SK-N-SH (cell line): ENCODE results near the gene CDC73. TPM values are rescaled to one million over a fixed set of nuclear protein-coding genes. Genes with fewer than 3 reads are reported as not detected.

Source experiments
- CTCF ChIA-PET: fragments of 300-600, 350-600 bp; formaldehyde crosslinking; extraction: SDS; loops from one replicate; lab custom pipeline; 2021; lab: Yijun Ruan, JAX
- POLR2A ChIA-PET: fragments of 350-600 bp; sonication (Branson Sonifier 250); formaldehyde crosslinking; extraction: SDS; loops from one replicate; lab custom pipeline; 2020; ENCODE audit warnings: antibody characterized with exemption, inconsistent platforms; lab: Yijun Ruan, JAX
- DNase-seq: peaks from one replicate; pipeline ENCODE4 v3.0.0; 2012
- H2AFZ ChIP-seq: fragments of 200-600 bp; sonication (generic); 2 replicates; pipeline ENCODE4 v1.8.1; 2016; ENCODE audit warnings: antibody characterized with exemption, mild to moderate bottlenecking, low read depth
- H3F3A ChIP-seq: fragments of 200-600 bp; sonication (generic); replicated peaks from 2 replicates; pipeline ENCODE3; 2016; ENCODE audit warnings: antibody characterized with exemption, mild to moderate bottlenecking; ENCODE audit not compliant: insufficient read depth
- H3K27ac ChIP-seq, 2 experiments: fragments of 200-500 bp in 1 of 2; fragments of 200-600 bp in 1 of 2; sonication (Bioruptor generic) in 1 of 2; sonication (generic), shearing (Covaris generic) in 1 of 2; 2 replicates each; pipeline versions ENCODE4 v1.5.1 to v1.6.1; 2014 to 2016; ENCODE audit warnings: low read depth in 2 of 2, inconsistent platforms in 1 of 2, low read length in 1 of 2, mild to moderate bottlenecking in 1 of 2, mixed read lengths in 1 of 2
- H3K27me3 ChIP-seq: fragments of 200-600 bp; sonication (generic), shearing (Covaris generic); 2 replicates; pipeline ENCODE4 v1.6.1; 2016; ENCODE audit warnings: mixed run types; ENCODE audit not compliant: insufficient read depth
- H3K36me3 ChIP-seq, 2 experiments: fragments of 200-500 bp in 1 of 2; fragments of 200-600 bp in 1 of 2; sonication (Bioruptor generic) in 1 of 2; sonication (generic) in 1 of 2; replicated peaks in 1 of 2; 2 replicates each; pipeline versions ENCODE3 to v1.5.1; 2014 to 2016; ENCODE audit warnings: low read length in 1 of 2, mild to moderate bottlenecking in 1 of 2; ENCODE audit not compliant: insufficient read depth in 2 of 2, control insufficient read depth in 1 of 2
- H3K4me1 ChIP-seq, 2 experiments: fragments of 200-500 bp in 1 of 2; fragments of 200-600 bp in 1 of 2; sonication (Bioruptor generic) in 1 of 2; sonication (generic), shearing (Covaris generic) in 1 of 2; 2 replicates each; pipeline versions ENCODE4 v1.5.1 to v1.6.1; 2014 to 2016; ENCODE audit warnings: low read depth in 1 of 2, low read length in 1 of 2, mixed run types in 1 of 2; ENCODE audit not compliant: insufficient read depth in 2 of 2, control insufficient read depth in 1 of 2
- H3K4me2 ChIP-seq: fragments of 200-600 bp; sonication (generic), shearing (Covaris generic); 2 replicates; pipeline ENCODE4 v1.6.1; 2017; ENCODE audit warnings: mixed run types
- H3K4me3 ChIP-seq, 2 experiments: fragments of 200-500 bp in 1 of 2; fragments of 200-600 bp in 1 of 2; sonication (Bioruptor generic) in 1 of 2; sonication (generic), shearing (Covaris generic) in 1 of 2; 2 replicates each; pipeline versions ENCODE4 v1.5.1 to v1.8.1; 2014 to 2016; ENCODE audit warnings: low read depth in 2 of 2, inconsistent platforms in 1 of 2, low read length in 1 of 2, mild to moderate bottlenecking in 1 of 2, mixed read lengths in 1 of 2, moderate library complexity in 1 of 2
- H3K79me2 ChIP-seq: fragments of 200-600 bp; sonication (generic); 2 replicates; pipeline ENCODE4 v1.8.1; 2017; ENCODE audit warnings: mild to moderate bottlenecking; ENCODE audit not compliant: insufficient read depth
- H3K9ac ChIP-seq: fragments of 200-600 bp; sonication (generic); 2 replicates; pipeline ENCODE4 v1.6.1; 2017; ENCODE audit warnings: mixed run types
- H3K9me2 ChIP-seq: fragments of 200-600 bp; sonication (generic); 2 replicates; pipeline ENCODE4 v1.6.1; 2017; ENCODE audit warnings: mixed run types
- H3K9me3 ChIP-seq: fragments of 200-600 bp; sonication (generic); 2 replicates; pipeline ENCODE4 v1.6.1; 2017; ENCODE audit warnings: mixed run types, mild to moderate bottlenecking, moderate library complexity
- H4K20me1 ChIP-seq: fragments of 200-600 bp; sonication (generic); 2 replicates; pipeline ENCODE4 v1.6.1; 2017; ENCODE audit warnings: mild to moderate bottlenecking, mixed run types; ENCODE audit not compliant: insufficient read depth
- CHD2 ChIP-seq: fragments of 150-350 bp; IDR thresholded peaks from 2 replicates; pipeline ENCODE4 v1.6.1; 2018; ENCODE audit warnings: low read length; ENCODE audit not compliant: partially characterized antibody
- ELF1 ChIP-seq: IDR thresholded peaks from 2 replicates; pipeline ENCODE4 v1.4.0; 2012
- EP300 ChIP-seq, 2 experiments: IDR thresholded peaks; 2 replicates each; pipeline versions ENCODE4 v1.4.0 to v1.6.1; 2012; ENCODE audit warnings: borderline replicate concordance in 1 of 2, low read depth in 1 of 2, low read length in 1 of 2
- GABPA ChIP-seq: IDR thresholded peaks from 2 replicates; pipeline ENCODE4 v1.4.0; 2012; ENCODE audit warnings: low read depth, mild to moderate bottlenecking
- GATA2 ChIP-seq: sonication (generic); formaldehyde crosslinking; IDR thresholded peaks from 2 replicates; pipeline ENCODE4 v1.5.0; 2020; ENCODE audit warnings: mild to moderate bottlenecking, missing genetic modification reagents
- JUND ChIP-seq: IDR thresholded peaks from 2 replicates; pipeline ENCODE4 v1.4.0; 2012
- MEF2A ChIP-seq: IDR thresholded peaks from 2 replicates; pipeline ENCODE4 v1.4.0; 2012; ENCODE audit warnings: low read depth, borderline replicate concordance
- MXI1 ChIP-seq: IDR thresholded peaks from 2 replicates; pipeline ENCODE4 v1.6.1; 2012; ENCODE audit warnings: mild to moderate bottlenecking, low read depth, low read length, improper control_type of control experiment
- NFIC ChIP-seq: IDR thresholded peaks from 2 replicates; pipeline ENCODE4 v1.4.0; 2012; ENCODE audit warnings: borderline replicate concordance
- POLR2AphosphoS5 ChIP-seq: IDR thresholded peaks from 2 replicates; pipeline ENCODE4 v1.6.1; 2012; ENCODE audit warnings: low read depth, low read length
- RAD21 ChIP-seq: IDR thresholded peaks from 2 replicates; pipeline ENCODE4 v1.6.1; 2012; ENCODE audit warnings: mild to moderate bottlenecking, low read length
- RXRA ChIP-seq: IDR thresholded peaks from 2 replicates; pipeline ENCODE4 v1.4.0; 2012; ENCODE audit warnings: low read depth, mild to moderate bottlenecking, borderline replicate concordance
- WGBS: methylation state at CpG from one replicate; pipeline ENCODE4 v1.1.6; 2017; ENCODE audit warnings: low lambda C conversion rate; 5-methylcytosine and 5-hydroxymethylcytosine counted together
- polyA plus RNA-seq, 3 experiments: library from polyadenylated mRNA; depleted of rRNA; stranded (reverse); fragments of >200 nt; gene quantifications; 2 replicates each; pipeline ENCODE4 v1.2.3, GENCODE V29; 2012
- TF ChIP-seq, protein P1 (sequence below): fragments of 200-600 bp; sonication (generic); IDR thresholded peaks from 2 replicates; pipeline ENCODE4 v1.6.1; 2017; ENCODE audit warnings: antibody characterized with exemption, mild to moderate bottlenecking, moderate library complexity
- TF ChIP-seq, protein P2 (sequence below): fragments of 150-350 bp; IDR thresholded peaks from 2 replicates; pipeline ENCODE4 v1.6.1; 2016; ENCODE audit warnings: mild to moderate bottlenecking, low read depth, low read length
- TF ChIP-seq, protein P3 (sequence below): fragments of 150-350 bp; IDR thresholded peaks from 2 replicates; pipeline ENCODE4 v1.6.1; 2017; ENCODE audit warnings: antibody characterized with exemption, low read length, low read depth, borderline replicate concordance
- TF ChIP-seq, protein P4 (sequence below): IDR thresholded peaks from 2 replicates; pipeline ENCODE4 v1.4.0; 2012; ENCODE audit warnings: low read depth, borderline replicate concordance
- TF ChIP-seq, protein P5 (sequence below): IDR thresholded peaks from 2 replicates; pipeline ENCODE4 v1.6.1; 2012; ENCODE audit warnings: mild to moderate bottlenecking, low read depth, low read length, moderate library complexity

Gene CDC73
- polyA plus RNA-seq, 1 of the 3 experiments (the other 2 are of a cell fraction), result 13.4 TPM

DNA sequence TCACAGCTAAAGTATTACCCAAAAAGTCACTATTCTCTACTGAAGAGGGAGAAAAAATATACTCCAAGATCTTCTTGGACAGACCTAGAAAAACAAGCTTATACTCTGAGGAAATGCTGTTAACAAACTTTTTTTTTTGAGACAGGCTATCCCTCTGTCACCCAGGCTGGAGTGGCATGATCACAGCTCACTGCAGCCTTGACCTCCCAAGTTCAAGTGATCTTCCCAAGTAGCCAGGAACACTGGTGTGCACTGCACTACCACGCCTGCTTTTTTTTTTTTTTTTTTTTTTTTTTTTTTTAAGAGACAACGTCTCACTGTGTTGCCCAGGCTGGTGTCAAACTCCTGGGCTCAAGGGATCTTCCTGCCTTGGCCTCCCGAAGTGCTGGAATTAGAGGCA lies 33.9 kb upstream of the CDC73 start (continued):
- TF ChIP-seq, protein P1, sequence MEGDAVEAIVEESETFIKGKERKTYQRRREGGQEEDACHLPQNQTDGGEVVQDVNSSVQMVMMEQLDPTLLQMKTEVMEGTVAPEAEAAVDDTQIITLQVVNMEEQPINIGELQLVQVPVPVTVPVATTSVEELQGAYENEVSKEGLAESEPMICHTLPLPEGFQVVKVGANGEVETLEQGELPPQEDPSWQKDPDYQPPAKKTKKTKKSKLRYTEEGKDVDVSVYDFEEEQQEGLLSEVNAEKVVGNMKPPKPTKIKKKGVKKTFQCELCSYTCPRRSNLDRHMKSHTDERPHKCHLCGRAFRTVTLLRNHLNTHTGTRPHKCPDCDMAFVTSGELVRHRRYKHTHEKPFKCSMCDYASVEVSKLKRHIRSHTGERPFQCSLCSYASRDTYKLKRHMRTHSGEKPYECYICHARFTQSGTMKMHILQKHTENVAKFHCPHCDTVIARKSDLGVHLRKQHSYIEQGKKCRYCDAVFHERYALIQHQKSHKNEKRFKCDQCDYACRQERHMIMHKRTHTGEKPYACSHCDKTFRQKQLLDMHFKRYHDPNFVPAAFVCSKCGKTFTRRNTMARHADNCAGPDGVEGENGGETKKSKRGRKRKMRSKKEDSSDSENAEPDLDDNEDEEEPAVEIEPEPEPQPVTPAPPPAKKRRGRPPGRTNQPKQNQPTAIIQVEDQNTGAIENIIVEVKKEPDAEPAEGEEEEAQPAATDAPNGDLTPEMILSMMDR, result no peak
- no peak for TF ChIP-seq GABPA

DNA sequence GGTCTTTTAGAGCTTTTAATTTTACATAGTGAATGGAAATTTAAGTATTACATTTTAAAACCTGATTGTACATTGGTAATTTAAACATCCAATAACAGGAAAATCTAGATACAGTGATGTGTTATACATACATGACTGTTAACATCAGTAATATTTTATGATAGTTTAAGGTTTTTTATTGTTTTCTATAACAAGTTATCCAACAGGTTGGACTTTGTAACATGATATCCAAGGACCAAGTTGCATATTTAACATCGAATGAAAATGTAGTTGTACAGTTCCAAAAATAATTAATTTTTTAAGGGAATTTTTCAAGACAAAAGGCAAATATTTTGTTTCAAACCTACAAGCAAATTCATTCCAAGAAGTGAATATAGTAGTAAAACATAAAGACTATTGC lies 31.0 kb upstream of the CDC73 start:
- H3K79me2 ChIP-seq, result no peaks in the 10 kb centered on the region
- DNase-seq, result no peak
- no peaks in the 10 kb centered on the region for H4K20me1 ChIP-seq
- H3K4me3 ChIP-seq, result no peak overlapping the region
- no peak overlapping the region for H3K27ac ChIP-seq
- peaks cover 25% of the 10 kb centered on the region for H3F3A ChIP-seq
- H2AFZ ChIP-seq, result no peak overlapping the region
- H3K4me2 ChIP-seq, result no peak overlapping the region
- no peaks in the 10 kb centered on the region; a peak in 1 of 4 replicates for H3K4me1 ChIP-seq
- WGBS, result 93% methylated on average over 1 of the region's 1 CpG
- no peaks in the 10 kb centered on the region for H3K9me2 ChIP-seq
- TF ChIP-seq RXRA, result no peak
- TF ChIP-seq GATA2, result no peak
- TF ChIP-seq, protein P2, sequence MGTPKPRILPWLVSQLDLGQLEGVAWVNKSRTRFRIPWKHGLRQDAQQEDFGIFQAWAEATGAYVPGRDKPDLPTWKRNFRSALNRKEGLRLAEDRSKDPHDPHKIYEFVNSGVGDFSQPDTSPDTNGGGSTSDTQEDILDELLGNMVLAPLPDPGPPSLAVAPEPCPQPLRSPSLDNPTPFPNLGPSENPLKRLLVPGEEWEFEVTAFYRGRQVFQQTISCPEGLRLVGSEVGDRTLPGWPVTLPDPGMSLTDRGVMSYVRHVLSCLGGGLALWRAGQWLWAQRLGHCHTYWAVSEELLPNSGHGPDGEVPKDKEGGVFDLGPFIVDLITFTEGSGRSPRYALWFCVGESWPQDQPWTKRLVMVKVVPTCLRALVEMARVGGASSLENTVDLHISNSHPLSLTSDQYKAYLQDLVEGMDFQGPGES, result no peak
- no peak for TF ChIP-seq ELF1
- no peak for TF ChIP-seq NFIC
- TF ChIP-seq, protein P3, sequence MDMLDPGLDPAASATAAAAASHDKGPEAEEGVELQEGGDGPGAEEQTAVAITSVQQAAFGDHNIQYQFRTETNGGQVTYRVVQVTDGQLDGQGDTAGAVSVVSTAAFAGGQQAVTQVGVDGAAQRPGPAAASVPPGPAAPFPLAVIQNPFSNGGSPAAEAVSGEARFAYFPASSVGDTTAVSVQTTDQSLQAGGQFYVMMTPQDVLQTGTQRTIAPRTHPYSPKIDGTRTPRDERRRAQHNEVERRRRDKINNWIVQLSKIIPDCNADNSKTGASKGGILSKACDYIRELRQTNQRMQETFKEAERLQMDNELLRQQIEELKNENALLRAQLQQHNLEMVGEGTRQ, result no peak
- TF ChIP-seq, protein P4, sequence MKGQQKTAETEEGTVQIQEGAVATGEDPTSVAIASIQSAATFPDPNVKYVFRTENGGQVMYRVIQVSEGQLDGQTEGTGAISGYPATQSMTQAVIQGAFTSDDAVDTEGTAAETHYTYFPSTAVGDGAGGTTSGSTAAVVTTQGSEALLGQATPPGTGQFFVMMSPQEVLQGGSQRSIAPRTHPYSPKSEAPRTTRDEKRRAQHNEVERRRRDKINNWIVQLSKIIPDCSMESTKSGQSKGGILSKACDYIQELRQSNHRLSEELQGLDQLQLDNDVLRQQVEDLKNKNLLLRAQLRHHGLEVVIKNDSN, result no peak
- TF ChIP-seq MXI1, result no peak
- no peak for TF ChIP-seq MEF2A
- TF ChIP-seq GABPA, result no peak
- H3K9ac ChIP-seq, result no peak overlapping the region
- peaks cover 78 to 79% of the 10 kb centered on the region in 2 experiments for H3K36me3 ChIP-seq
- no peaks in the 10 kb centered on the region for H3K27me3 ChIP-seq
- no peaks in the 10 kb centered on the region for H3K9me3 ChIP-seq
- ChIA-PET CTCF (no interaction called here), POLR2A (no interaction called here)

DNA sequence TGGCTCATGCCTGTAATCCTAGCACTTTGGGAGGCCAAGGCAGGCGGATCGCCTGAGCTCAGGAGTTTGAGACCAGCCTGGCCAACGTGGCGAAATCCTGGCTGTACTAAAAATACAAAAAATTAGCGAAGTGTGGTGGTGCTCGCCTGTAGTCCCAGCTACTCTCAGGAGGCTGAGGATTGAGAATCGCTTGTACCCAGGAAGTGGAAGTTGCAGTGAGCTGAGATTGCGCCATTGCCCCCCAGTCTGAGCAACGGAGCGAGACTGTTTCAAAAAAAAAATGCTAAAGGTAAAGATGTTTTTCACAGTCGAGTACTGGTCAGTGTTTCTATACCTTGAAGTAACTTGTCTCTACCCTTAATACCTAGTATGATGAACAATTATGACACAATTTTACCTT lies 27.7 kb upstream of the CDC73 start:
- peaks cover 78 to 79% of the 10 kb centered on the region in 2 experiments for H3K36me3 ChIP-seq
- H3F3A ChIP-seq, result peaks cover 14% of the 10 kb centered on the region
- H3K79me2 ChIP-seq, result no peaks in the 10 kb centered on the region
- 97% methylated on average over 11 of the region's 11 CpGs for whole genome bisulfite sequencing
- no peak overlapping the region for H3K27ac ChIP-seq
- H2AFZ ChIP-seq, result no peak overlapping the region
- H3K4me3 ChIP-seq, result no peak overlapping the region
- H3K27me3 ChIP-seq, result no peaks in the 10 kb centered on the region
- no peaks in the 10 kb centered on the region for H3K9me2 ChIP-seq
- POLR2A ChIA-PET, result no interaction called here
- no peak for DNase-seq
- no peak overlapping the region for H3K9ac ChIP-seq
- no peaks in the 10 kb centered on the region for H4K20me1 ChIP-seq
- H3K4me1 ChIP-seq, result no peaks in the 10 kb centered on the region
- CTCF ChIA-PET, result interaction anchor here (1.3 kb wide), 1 partner anchor 27 kb away, joined by 3 read pairs; no protein-coding TSS in a partner anchor
- H3K9me3 ChIP-seq, result no peaks in the 10 kb centered on the region
- H3K4me2 ChIP-seq, result no peak overlapping the region
- TF ChIP-seq, protein P2, result no peak
- TF ChIP-seq, protein P5, sequence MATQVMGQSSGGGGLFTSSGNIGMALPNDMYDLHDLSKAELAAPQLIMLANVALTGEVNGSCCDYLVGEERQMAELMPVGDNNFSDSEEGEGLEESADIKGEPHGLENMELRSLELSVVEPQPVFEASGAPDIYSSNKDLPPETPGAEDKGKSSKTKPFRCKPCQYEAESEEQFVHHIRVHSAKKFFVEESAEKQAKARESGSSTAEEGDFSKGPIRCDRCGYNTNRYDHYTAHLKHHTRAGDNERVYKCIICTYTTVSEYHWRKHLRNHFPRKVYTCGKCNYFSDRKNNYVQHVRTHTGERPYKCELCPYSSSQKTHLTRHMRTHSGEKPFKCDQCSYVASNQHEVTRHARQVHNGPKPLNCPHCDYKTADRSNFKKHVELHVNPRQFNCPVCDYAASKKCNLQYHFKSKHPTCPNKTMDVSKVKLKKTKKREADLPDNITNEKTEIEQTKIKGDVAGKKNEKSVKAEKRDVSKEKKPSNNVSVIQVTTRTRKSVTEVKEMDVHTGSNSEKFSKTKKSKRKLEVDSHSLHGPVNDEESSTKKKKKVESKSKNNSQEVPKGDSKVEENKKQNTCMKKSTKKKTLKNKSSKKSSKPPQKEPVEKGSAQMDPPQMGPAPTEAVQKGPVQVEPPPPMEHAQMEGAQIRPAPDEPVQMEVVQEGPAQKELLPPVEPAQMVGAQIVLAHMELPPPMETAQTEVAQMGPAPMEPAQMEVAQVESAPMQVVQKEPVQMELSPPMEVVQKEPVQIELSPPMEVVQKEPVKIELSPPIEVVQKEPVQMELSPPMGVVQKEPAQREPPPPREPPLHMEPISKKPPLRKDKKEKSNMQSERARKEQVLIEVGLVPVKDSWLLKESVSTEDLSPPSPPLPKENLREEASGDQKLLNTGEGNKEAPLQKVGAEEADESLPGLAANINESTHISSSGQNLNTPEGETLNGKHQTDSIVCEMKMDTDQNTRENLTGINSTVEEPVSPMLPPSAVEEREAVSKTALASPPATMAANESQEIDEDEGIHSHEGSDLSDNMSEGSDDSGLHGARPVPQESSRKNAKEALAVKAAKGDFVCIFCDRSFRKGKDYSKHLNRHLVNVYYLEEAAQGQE, result no peak
- no peak for TF ChIP-seq NFIC
- TF ChIP-seq RAD21, result no peak
- no peak for TF ChIP-seq JUND
- TF ChIP-seq EP300 (IDR thresholded peaks at IDR 0.05; ENCODE audit: borderline replicate concordance in 1 of 2, low read depth in 1 of 2, low read length in 1 of 2), result no peak
- no peak for TF ChIP-seq ELF1
- TF ChIP-seq CHD2, result no peak
- TF ChIP-seq POLR2AphosphoS5, result no peak
